Inferior parietal cortex (tissue), 1 donor: ENCODE measurements around the gene CRAT.

ENCODE experiments used
- DNase-seq: peaks from one replicate; pipeline ENCODE4 v3.0.0-alpha.2; 2016; ENCODE audit errors: extremely low spot score

Gene CRAT

DNA sequence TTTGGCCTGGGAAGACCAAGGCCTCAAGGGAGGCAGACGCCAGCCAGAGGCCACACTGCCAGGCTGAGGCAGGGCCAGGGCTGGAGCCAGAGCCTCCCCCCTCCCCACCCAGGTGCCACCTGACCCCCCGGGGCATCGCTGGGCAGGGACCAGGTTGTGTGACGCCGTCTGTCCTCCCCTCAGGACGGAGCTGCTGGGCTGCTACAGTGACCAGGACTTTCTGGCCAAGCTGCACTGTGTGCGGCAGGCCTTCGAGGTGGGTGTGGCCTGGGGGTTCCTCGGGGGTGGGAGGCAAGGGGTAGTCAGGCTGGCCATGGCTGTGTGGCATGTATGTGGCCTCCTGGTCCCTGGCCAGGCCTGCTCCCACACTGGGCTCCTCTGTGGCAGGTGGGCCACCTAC lies 47.5 kb downstream of the CRAT start:
- DNase-seq = no peak

- no peak for DNase-seq
Observed at GRCh38 chr9:129060991-129061390, 49.6 kb downstream of the CRAT start.

DNA sequence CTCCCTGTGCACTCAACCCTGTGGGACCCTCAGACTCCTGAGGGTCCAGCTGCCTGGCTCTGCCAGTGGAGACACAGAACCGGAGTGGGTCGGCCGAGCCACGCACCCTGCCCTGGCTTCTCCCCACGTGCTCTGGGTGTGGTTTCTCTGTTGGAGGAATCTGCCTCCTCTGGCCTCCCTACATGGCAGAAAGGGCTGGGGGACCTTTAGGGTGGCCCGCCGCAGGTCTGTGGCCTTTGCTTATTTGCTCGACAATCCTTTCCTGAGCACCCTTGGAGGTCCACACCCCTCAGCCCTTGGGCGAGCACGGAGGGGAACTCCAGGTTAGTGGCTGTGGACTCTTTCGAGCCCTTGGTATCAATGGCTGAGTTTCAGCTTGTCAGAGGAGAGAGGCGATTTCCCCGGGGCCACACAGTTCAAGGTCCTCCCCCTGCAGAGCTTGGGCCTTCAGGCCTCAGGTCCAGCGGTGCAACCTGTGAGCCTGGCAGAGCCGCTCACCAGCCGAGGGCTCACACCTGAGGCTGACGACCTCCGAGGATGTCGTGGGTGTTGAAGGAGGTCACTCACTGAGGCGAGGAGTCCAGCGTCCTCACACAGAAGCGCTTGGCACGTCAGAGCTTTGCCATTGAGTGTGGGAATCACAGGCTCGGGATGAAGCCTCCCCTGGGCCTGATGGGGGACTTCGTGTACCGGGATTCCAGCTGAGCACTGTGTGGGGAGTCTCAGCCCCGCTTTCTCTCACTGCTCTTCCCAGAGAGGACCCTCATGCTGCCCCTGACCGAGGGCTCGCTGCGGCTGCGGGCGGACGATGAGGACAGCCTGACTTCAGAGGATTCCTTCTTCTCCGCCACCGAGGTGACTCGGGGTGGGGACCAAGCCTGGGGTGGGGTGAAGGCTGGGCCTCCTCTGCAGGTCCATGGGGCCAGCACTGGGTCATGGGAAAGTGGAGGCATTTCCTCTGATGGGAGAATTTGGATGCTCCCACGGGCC lies 50.5 kb downstream of the CRAT start:
- DNase-seq = no peak

- DNase-seq = no peak
Observed at GRCh38 chr9:129058965-129059795, 51.4 kb downstream of the CRAT start.

DNA sequence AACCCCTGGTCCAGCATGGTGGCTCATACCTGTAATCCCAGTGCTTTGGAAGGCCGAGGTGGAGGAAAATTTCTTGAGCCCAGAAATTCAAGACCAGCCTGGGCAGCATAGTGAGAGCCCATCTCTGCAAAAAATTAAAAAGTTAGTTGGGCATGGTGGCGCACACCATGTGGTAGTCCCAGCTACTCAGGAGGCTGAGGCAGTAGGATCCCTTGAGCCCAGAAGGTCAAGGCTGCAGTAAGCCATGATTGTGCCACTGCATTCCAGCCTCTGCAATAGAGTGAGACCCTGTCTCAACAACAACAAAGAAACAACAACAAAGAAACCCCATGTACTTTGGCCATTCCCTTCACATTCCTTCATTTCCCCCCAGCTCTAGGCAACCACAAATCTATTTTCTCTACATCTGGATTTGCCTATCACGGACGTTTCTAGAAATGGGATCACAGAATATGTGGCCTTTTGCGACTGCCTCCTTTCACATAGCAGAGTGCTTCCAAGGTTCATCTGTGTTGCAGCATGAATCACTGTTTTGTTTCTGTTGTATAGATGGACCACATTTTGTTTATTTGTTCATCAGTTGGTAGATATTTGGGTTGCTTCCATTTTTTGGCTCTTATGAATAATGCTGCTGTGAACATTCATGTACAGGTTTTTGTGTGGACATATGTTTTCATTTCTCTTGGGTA lies 56.3 kb downstream of the CRAT start:
- no peak for DNase-seq

DNA sequence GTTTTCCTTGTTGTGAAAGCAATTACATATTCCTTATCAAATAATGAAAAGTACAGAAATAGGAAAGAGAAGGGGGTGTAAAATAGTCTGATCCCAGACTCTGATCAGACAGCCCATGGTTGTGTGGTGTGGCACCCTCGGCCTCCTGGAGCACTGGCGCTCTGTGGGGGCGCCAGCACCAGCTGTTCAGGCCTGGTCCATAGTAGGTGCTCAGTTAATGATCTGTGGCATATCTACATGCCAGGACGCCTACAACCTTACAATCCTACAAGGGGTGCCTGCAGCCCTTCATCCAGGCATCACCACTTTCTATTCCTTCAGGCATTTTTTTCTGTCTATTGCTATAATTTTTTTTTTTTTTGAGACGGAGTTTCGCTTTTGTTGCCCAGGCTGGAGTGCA lies 57.6 kb downstream of the CRAT start:
- no peak for DNase-seq

GRCh38 chr9:129052592-129052991 lies 58.0 kb downstream of the CRAT start:
- no peak for DNase-seq
